NB4 (cell line): ENCODE results near the gene SLC26A9.
A peak's percentile ranks its signal among the peaks of the same experiment; 100 is the strongest.

ENCODE experiments used
- DNase-seq: peaks from one replicate; pipeline ENCODE4 v3.0.0; 2010; ENCODE audit warnings: low read depth
- H3K4me3 ChIP-seq: one replicate; pipeline ENCODE4 v1.5.1; 2011; ENCODE audit warnings: mild to moderate bottlenecking, low read depth, low read length, moderate library complexity
- CTCF ChIP-seq: IDR thresholded peaks from one replicate; pipeline ENCODE4 v1.5.1; 2012; ENCODE audit warnings: low read depth, low read length
- MAX ChIP-seq: IDR thresholded peaks from 2 replicates; pipeline ENCODE4 v1.6.1; 2011; ENCODE audit warnings: low read depth, low read length
- MYC ChIP-seq: IDR thresholded peaks from 2 replicates; pipeline ENCODE4 v1.6.1; 2011; ENCODE audit warnings: low read depth, low read length
- POLR2A ChIP-seq: IDR thresholded peaks from 2 replicates; pipeline ENCODE4 v1.6.1; 2011; ENCODE audit warnings: mild to moderate bottlenecking; ENCODE audit not compliant: insufficient read length; ENCODE audit errors: extremely low read depth

SLC26A9 gene

GRCh38 chr1:205922806-205923205 is 20.4 kb downstream of the SLC26A9 start:
- DNase-seq, result no peak
- no peak overlapping the region for H3K4me3 ChIP-seq
- TF ChIP-seq MYC (no peak), MAX (no peak), POLR2A (no peak), CTCF (no peak)

GRCh38 chr1:205922314-205922713 is 20.9 kb downstream of the SLC26A9 start:
- DNase-seq, result no peak
- TF ChIP-seq CTCF, result no peak
- no peak for TF ChIP-seq MAX
- no peak for TF ChIP-seq POLR2A
- no peak for TF ChIP-seq MYC
- H3K4me3 ChIP-seq, result no peak overlapping the region

GRCh38 chr1:205921570-205921909 is 21.7 kb downstream of the SLC26A9 start:
- no peak for DNase-seq
- TF ChIP-seq MAX, result no peak
- no peak for TF ChIP-seq CTCF
- no peak for TF ChIP-seq POLR2A
- TF ChIP-seq MYC, result no peak
- no peak overlapping the region for H3K4me3 ChIP-seq

GRCh38 chr1:205920861-205921569 is 22.2 kb downstream of the SLC26A9 start:
- TF ChIP-seq POLR2A (no peak), MAX (no peak), MYC (no peak), CTCF (no peak)
- no peak for DNase-seq

GRCh38 chr1:205920159-205920558 is 23.1 kb downstream of the SLC26A9 start:
- peak; percentile 31 for DNase-seq
- no peak overlapping the region for H3K4me3 ChIP-seq

More at GRCh38 chr1:205920861-205921569, 22.2 kb downstream of the SLC26A9 start:
- H3K4me3 ChIP-seq, result no peak overlapping the region

More at GRCh38 chr1:205920159-205920558, 23.1 kb downstream of the SLC26A9 start:
- TF ChIP-seq POLR2A, result no peak
- no peak for TF ChIP-seq MYC
- TF ChIP-seq MAX, result no peak
- TF ChIP-seq CTCF, result no peak
